ENCODE data around the gene CTIF.

The CTIF gene

DNA sequence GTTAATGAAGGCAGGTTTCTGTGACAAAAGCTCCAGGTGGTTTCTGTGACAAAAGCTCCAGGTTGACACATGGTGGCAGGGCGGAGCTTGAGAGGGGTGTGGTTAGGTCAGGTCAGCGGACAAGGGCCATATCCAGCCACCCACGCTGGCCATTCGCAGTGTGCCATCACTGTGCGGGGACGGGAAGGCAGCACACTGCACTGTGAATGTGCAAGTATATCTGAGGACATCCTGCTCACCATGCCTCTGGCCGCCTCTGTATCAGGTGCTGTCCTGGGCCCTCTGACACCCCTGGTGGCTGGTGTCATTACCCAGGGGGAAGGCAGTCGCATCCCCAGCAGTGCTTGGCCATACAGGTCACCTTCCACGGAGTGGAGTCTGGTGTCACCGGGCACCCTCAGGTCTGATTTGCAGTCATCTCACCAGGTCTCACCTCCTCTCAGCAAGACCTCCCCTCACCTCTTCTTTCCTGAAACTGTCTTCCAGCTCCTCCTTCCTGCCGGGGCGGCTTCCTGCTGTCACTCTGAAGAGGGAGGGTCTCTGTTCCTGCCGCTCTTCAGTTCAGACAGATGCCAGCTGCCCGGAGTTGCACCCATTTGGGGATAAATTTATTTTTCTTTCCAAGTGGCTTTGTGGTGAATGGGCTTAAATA lies 34.9 kb downstream of the CTIF start:
- no peak for DNase-seq (ENCODE audit: low read depth in 2 of 2, low spot score in 1 of 2)

DNA sequence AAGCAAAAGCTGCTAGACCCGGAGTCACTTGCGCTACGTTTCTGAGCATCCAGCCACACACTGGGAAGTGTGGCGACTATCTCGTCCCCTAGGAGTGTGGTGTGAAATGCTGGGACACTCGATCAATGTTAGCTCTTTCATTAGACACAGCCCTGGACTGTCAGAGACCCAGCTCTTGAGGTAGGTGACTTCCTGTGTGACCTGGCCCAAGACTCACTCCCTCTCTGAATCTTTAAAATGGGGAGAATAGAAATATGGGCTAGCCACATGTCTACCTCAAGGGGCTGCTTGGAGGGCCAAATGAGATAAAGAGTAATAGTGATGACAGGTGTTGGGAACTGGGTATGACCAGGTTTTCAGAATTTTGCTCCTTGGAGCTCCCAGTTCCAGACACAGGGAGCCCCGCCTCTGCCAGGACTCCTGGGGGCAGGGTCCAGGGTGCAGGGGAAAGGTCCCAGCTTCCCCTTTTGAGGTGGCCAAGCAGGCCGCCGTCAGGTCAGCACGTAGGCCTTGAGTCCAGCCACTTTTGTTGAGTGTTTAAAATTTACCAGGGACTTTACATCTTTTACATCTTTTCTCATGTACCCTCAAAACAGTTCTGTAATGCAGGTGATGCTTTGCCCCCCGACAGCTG lies 36.0 kb downstream of the CTIF start:
- DNase-seq (ENCODE audit: low read depth in 2 of 2, low spot score in 1 of 2): no peak

DNA sequence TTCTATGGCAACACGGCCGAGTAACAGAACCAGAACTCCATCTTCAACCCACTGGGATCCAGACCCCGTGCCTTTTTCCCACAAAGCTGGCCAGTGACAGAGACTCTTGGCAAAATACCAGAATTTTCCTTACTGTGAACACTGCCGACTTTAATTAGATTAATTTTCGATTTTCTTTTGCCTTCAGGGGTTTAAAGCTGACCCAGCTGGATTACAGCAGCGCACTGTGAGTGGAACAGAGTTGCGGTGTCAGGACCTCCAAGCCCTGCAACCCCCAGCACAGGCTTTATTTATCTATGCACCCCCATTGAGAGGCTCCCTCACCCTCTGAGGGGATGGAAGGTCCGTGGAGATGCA lies 36.4 kb downstream of the CTIF start:
- no peak for DNase-seq (ENCODE audit: low read depth in 2 of 2, low spot score in 1 of 2)

DNA sequence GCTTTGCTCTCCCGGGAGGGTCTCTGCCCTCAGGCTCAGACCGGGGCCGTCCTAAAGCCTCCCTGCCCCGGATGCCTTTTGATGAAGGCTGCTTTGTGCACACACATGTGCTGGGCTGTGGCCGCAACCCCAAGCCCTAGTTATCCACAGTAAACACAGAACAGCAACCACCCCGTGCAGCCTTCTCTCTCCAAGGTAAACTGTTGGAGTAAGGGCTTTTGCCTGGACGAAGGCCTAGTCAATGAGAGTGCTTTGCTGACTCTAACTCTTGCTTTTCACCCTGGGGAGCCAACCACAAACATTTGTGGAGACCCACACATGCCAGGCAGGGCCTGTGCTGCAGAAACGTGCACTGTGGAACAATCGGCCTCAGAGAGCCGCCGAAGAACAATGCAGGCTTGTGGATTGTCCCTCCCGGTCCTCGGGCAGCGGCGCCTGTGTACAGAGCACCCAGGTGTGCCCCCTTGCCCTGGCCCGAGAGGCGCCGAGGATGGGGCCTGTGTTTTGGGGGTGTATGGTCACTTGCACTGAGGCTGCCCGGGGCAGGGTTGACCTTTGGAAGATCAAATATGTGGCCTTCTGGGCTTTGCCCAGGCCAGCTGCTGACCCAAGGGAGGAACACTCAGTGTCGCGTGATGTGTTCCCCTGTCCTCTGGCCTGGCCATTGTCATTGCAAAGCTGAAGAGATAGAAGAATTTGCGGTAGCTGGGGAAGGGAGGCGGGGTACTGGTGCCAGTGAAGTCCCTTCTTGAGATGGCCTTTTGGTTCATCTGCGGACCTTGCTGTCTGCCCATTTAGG lies 37.0 kb downstream of the CTIF start:
- DNase-seq (ENCODE audit: low read depth in 2 of 2, low spot score in 1 of 2): no peak

DNA sequence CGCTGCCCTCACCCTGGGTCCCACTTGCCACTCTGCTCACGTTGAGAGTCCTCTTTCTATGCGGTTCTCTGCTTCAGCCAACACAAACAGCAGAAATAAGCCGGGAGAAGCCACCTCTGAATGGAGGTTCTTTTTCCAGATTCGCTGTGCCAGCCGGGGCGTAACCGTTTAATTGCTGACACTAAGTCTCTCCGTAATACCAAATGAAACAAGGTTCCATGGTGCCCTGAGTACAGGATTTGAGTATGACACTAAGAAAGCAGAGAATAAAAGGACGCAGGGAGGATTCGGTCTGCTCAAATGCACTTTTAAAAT lies 37.6 kb downstream of the CTIF start:
- no peak for DNase-seq (ENCODE audit: low read depth in 2 of 2, low spot score in 1 of 2)

DNA sequence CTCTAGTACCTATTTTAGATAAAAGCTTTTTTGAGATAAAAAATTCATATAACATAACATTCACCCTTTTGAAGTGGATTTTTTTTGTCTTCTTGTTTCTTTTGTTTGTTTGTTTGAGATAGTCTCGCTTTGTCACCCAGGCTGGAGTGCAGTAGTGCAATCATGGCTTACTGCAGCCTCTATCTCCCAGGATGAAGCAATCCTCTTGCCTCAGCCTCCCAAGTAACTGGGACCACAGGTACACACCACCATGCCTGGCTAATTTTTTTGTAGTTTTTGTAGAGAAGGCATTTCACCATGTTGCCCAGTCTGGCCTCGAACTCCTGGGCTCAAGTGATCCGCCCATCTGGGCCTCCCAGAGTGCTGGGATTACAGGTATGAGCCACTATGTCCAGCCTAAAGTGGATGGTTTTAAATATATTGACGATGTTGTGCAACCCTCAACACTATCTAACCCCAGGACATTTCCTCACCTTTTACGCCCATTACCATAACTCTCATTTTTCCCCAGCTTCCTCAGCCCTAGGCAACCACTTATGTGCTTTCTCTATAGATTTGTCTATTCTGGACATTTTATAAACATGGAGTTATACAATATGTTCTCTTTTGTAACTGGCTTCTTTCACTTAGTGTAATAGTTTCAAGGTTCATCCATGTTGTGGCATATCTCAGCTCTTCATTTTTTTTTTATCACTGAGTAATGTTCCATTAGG lies 38.8 kb downstream of the CTIF start:
- DNase-seq (ENCODE audit: low read depth in 2 of 2, low spot score in 1 of 2): no peak

DNA sequence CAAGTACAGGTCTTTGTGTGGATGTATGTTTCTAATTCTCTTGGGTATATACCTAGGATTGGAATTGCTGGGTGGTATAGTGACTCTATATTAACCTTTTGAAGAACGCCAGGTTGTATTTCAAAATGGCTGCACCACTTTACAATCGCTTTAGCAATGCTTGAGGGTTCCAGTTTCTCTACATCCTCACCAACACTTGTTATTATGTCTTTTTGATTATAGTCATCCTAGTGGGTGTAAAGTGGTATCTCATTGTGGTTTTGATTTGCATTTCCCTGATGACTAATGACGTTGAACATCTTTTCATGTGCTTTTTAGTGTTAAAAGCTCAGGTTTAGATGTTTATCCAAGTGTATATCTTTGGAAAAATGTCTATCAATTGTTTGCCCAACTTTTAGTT lies 39.5 kb downstream of the CTIF start:
- DNase-seq (ENCODE audit: low read depth in 2 of 2, low spot score in 1 of 2): no peak

DNA sequence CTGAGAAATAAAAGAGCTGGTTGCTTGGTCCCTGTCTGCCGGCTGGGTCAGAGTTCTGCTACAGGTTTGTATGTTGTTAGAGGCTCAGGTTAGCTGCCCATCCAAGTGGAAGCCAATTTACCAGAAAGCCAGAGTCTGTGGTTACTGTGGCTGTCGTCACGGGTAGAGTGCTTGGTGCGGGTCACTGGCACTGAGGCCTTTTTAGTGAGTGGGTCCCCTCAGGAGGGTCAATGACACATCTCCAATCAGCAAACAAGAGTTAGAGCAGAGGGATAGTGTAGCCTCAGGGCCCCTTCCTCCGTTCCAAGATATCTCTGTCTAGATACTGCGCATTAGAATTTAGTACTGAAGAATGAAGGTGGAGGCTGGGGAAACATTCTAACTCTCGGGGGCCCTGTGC lies 41.2 kb downstream of the CTIF start:
- DNase-seq (ENCODE audit: low read depth in 2 of 2, low spot score in 1 of 2): no peak

DNA sequence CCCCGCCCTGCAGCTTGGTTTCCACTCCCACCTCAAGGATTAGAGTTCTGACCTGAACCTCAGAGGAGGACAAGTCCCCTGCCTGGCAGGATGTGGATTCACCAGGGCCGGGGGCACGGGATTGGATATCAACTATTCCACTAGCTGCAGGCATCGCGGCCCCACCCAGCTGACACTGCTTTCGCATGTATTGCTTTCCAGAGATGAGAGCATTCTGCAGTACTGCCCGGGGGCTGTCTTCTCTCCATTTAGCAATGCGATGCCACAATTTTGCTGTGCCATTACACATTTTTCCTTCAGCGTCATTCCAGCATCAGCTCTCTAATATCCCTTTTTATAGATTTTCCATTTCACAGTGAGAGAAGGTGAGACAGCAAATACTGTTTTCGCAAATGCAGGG lies 42.0 kb downstream of the CTIF start:
- no peak for DNase-seq (ENCODE audit: low read depth in 2 of 2, low spot score in 1 of 2)

DNA sequence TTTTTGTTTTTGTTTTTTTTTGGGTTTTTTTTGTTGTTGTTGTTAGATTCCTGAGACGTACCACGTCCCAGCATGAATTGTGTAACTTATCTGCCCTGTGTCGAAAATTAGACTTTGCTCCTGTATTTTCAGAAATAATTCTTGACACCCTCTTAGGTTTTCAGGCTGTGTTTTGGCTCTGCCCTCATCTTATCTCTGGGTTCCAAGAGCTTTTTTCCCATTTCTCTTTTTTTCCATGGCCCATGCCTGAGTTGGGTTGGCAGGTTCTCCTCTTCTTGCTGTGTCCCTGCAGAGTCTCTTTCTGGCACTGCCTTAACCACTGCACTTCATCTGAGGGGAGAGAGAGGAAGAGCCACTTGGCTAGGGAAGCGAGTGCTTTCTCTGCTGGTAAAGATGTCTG lies 42.4 kb downstream of the CTIF start:
- no peak for DNase-seq (ENCODE audit: low read depth in 2 of 2, low spot score in 1 of 2)

DNA sequence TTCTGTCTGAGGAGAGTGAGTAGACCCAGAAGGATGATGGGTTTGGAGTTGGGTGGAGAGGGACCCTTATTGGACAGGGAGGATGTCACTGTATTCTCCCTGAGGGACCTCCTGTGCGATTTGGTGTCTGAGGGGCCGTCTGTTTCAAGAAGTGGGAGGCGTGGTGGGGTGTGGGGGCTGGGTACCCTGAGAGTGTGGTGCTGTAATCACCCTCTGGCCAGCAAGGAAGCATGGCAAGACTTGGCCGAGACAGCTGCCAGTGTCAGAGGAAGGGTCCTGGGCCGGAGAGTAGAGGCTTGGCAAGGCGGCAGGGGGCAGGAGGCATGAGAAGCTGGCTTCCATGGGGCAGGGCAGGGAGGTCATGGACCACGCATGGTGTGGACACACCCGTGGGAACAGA lies 43.1 kb downstream of the CTIF start:
- no peak for DNase-seq (ENCODE audit: low read depth in 2 of 2, low spot score in 1 of 2)

DNA sequence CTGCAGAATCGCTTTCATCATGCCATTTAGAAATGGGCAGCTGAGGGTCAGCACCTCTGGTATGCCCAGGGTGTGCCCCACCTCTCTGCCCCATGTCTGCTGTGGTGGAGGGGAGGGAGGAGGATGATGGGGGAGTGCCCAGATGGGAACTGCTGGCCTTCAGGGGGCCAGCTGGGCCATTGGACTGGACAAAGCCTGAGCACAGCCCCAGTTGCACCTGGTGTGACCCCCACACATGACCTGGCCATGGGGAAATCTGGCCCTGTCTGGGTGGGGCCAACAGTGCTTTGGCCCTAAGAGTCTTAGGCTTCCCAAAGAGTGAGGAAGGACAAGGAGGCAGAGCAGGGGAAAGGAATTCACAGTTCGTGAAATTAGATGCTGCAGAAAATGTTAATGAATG lies 44.1 kb downstream of the CTIF start:
- no peak for DNase-seq (ENCODE audit: low read depth in 2 of 2, low spot score in 1 of 2)

DNA sequence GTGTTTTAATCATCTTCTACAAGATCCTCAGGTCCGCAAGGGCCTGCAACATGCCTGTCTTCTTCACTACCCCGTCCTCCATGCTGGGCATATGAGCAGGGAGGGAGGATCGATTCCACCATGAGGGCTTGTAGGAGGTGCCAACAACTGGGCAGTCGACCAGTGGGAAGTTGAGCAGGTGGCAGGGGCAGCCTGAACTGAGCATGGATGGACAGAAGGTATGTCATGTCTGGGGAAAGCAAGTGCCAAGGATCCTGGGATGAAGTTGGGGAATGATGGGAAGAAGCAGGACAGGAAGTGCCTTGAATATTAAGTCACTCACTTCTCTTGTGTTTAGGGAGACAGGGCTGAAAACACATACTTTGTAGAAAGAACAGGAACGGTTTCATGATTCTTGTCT lies 44.7 kb downstream of the CTIF start:
- no peak for DNase-seq (ENCODE audit: low read depth in 2 of 2, low spot score in 1 of 2)

DNA sequence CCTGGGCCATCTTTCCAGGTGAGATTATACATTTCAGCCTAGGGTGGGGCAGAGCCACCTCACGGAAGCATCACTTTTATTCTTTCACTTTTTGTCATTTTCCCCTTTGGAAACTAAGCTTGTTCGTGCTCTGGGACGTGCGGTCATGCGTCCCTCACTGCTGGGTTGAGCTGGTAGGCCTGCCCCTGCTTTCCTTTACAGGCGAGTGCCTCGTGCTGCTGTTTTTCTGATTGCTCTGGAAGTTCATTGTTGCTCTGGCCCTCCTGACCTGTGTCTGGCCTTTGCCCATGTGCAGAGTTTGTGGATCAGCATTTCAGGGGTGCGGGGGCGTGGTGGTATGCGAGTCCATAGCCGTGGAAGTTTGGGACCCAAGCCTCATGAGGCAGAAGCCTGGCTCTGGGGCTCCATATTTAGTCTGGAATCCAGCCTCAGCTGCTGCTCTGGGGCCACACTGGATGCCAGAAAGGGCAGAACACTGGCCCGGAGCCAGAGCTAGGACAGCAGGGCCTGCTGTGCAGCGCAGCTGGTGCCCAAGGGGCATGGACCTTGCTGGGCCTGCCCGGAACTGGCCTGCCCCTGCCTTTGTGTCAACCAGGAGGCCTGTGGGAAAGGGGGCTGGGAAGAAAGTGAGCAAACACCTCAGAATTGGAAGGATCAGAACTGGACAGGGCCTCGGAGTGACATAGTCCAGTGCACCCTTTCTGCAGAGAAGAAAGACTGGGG lies 51.1 kb downstream of the CTIF start:
- no peak for DNase-seq (ENCODE audit: low read depth in 2 of 2, low spot score in 1 of 2)

DNA sequence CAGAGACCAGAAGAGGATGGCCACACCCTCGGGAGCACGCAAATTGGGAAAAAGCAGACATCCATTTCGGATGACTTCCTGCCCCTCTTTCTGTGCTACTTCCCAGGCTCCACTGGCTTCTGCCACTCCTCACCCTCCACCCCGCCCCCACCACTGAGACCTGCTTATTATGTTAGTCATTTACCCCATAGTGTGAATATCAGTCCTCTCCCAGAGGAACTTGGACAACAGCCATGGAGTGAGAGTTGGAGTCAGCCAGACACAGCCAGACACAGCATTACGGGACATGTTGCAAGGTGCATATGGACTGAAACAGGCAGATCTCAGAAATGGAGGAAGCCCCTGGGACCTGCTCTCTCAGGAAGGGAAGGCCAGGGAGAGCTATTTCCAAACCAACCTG lies 51.8 kb downstream of the CTIF start:
- no peak for DNase-seq (ENCODE audit: low read depth in 2 of 2, low spot score in 1 of 2)

DNA sequence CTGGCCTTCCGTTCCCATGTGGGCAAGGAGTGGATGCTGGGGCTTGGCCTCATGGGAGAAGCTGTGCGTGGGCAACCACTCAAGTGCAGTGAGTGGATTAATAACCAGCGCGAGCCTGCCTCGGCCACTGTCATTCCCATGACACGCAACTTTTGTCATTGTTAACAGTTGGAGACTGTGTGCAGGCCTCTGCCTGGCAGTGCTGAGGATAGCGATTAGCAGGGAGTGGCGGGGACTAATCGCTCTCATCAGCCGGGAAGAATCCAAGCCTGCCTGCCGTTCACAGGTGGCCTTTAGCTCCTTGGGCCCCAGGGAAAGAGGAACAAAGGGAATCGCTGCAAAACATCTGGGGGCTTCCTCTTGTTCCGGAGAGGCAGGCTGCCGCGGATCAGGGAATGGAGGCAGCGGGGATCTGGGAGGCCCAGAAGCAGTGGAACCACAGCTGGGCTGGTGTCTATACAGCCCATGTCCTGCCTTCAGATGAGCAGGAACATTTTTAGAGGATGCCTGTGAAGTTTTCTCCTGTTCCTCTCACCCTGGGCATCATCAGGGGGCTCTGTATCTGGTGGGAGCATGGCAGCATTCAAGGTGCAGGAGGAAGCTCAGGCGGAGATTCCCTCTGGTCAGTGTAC lies 53.8 kb downstream of the CTIF start:
- DNase-seq (ENCODE audit: low read depth in 2 of 2, low spot score in 1 of 2): no peak

DNA sequence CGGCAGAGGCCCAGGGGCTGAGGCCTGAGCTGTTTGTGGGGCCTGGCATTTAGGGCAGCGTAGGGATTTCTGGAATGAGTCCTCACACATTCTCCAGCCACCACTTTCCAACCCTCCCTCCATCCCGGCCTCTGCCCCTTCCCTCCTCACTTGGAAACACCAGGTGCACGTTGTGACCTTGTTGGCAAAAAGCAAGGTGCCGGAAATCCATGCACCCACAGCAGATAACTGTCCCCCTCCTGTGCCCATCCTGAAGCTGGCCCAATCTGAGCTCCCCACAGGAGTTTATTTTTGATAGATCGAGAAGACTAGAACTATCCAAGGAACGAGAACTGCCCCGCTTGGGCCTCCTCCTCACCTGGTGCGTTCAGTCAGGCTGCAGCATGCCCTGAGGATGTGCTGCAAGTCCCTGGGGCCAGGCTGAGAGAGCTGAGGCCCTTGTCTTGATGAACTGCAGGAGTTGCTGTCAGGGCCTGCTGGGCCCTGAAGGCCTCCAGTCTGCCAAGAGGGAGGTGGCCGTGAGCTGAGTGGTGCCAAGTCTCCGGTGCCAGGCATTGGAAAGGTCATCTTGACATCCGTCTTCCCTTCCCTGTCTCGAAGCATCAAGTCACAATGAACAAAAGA lies 55.8 kb downstream of the CTIF start:
- DNase-seq (ENCODE audit: low read depth in 2 of 2, low spot score in 1 of 2): no peak

DNA sequence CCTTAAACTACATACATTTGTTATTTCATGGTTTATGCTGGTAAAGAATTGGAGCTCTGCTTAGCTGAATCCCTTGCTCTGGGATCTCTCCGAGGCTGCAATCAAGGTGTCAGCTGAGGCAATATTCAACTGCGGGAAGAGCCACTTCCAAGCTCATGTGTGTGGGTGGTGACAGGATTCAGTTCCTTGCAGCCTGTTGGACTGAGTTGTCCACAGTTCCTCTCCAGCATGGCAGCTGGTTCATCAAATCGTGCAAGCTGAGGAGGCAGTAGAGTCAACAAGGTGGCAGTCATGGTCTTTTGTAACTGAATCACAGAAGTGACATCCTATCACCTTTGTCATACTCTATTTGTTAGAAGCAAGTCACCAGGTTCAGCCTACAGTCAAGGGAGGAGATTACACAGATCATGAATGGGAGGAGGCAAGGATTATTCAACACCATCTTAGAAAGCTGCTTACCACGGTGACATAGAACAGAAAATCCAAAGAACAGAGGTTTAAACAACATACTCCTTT lies 56.9 kb downstream of the CTIF start:
- no peak for DNase-seq (ENCODE audit: low read depth in 2 of 2, low spot score in 1 of 2)

DNA sequence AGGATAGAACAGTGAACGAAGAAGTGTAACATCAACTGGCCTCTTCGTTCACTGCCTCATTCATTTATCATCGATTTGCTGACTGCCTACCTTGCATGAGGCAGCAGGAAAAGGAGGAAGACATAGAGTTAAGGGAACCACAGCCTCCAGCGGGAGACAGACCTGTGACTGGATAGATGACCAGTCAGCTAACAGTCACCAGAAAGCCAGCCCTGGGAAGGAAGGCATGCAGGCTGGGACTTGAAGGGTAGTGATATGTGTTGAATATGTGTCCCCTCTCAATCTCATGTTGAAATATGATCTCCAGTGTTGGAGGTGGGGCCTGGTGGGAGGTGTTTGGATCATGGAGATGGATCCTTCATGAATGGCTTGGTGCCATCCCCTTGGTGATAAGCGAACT lies 58.3 kb downstream of the CTIF start:
- DNase-seq (ENCODE audit: low read depth in 2 of 2, low spot score in 1 of 2): no peak

DNA sequence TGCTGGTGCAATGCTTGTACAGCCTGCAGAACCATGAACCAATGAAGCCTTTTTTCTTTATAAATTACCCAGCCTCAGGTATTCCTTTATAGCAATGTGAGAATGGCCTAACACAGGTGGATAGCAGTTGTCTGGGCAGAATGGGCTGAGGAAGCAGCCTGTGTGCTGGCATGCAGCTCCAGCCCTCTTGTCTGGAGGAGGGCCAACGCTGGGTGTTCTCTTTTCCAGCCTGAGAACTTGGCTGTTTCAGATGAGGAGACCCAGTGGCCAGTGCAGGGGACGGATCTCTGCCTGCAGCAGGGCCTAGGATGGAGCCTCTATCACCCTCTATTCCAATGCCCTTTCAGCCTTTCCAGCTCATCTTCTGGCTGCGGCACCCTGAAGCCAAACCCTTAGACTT lies 58.8 kb downstream of the CTIF start:
- no peak for DNase-seq (ENCODE audit: low read depth in 2 of 2, low spot score in 1 of 2)

Data from stimulated activated CD8-positive, alpha-beta memory T cell treated with anti-CD3 and anti-CD28 coated beads, Interleukin-4, amount 100 ng/mL, for 1 hour (primary cell).